DOHH2 (cell line): ENCODE results near the gene SPATA21.
"Not testable (repeated sequence)": the region's sequence is repeated elsewhere in the genome, so short reads cannot be mapped to it uniquely, and the experiment has no call there.

ENCODE experiments used
- H3F3A ChIP-seq: fragments of 200-600 bp; sonication (generic), shearing (Covaris generic); 2 replicates; pipeline ENCODE4 v1.6.0; 2016; ENCODE audit warnings: antibody characterized with exemption, mild to moderate bottlenecking; ENCODE audit not compliant: control insufficient read depth, insufficient read depth
- H3K27ac ChIP-seq: fragments of 200-600 bp; sonication (generic); 2 replicates; pipeline ENCODE4 v1.5.1; 2014; ENCODE audit warnings: low read depth, mild to moderate bottlenecking, low read length, moderate library complexity
- H3K27me3 ChIP-seq: fragments of 200-600 bp; sonication (generic); 2 replicates; pipeline ENCODE4 v1.6.1; 2014; ENCODE audit warnings: mild to moderate bottlenecking, low read length, mixed read lengths; ENCODE audit not compliant: control insufficient read depth
- H3K36me3 ChIP-seq: fragments of 200-600 bp; sonication (generic); 2 replicates; pipeline ENCODE4 v1.6.1; 2014; ENCODE audit warnings: mild to moderate bottlenecking, low read length, moderate library complexity, mixed read lengths; ENCODE audit not compliant: control insufficient read depth
- H3K4me1 ChIP-seq: fragments of 200-600 bp; sonication (generic); 2 replicates; pipeline ENCODE4 v1.6.1; 2014; ENCODE audit warnings: mild to moderate bottlenecking, low read length, mixed read lengths; ENCODE audit not compliant: control insufficient read depth
- H3K4me2 ChIP-seq: fragments of 200-600 bp; sonication (generic); 2 replicates; pipeline ENCODE4 v1.6.0; 2014; ENCODE audit warnings: mild to moderate bottlenecking, low read length, moderate library complexity
- H3K4me3 ChIP-seq: fragments of 200-600 bp; sonication (generic); 2 replicates; pipeline ENCODE4 v1.5.1; 2014; ENCODE audit warnings: mild to moderate bottlenecking, low read length, mixed read lengths
- H3K79me2 ChIP-seq: fragments of 200-600 bp; sonication (generic); 2 replicates; pipeline ENCODE4 v1.6.1; 2014; ENCODE audit warnings: mild to moderate bottlenecking, low read length, mixed read lengths; ENCODE audit not compliant: control insufficient read depth
- H3K9me2 ChIP-seq: fragments of 200-600 bp; sonication (generic); replicated peaks from 2 replicates; pipeline ENCODE4 v1.6.1; 2014; ENCODE audit warnings: mild to moderate bottlenecking, low read length, mixed read lengths; ENCODE audit not compliant: control insufficient read depth
- H3K9me3 ChIP-seq: fragments of 200-600 bp; sonication (generic); 2 replicates; pipeline ENCODE4 v1.6.1; 2014; ENCODE audit warnings: antibody characterized with exemption, low read length, mixed read lengths; ENCODE audit not compliant: control insufficient read depth, insufficient read depth
- H4K20me1 ChIP-seq: fragments of 200-600 bp; sonication (generic); 2 replicates; pipeline ENCODE4 v1.6.0; 2014; ENCODE audit warnings: low read depth, mild to moderate bottlenecking, antibody characterized with exemption, low read length, moderate library complexity; ENCODE audit not compliant: control insufficient read depth, insufficient read depth
- EZH2phosphoT487 ChIP-seq: fragments of 200-600 bp; sonication (generic); IDR thresholded peaks from 2 replicates; pipeline ENCODE4 v1.6.1; 2017; ENCODE audit warnings: borderline replicate concordance, mild to moderate bottlenecking, antibody characterized with exemption, low read length, moderate library complexity, mixed read lengths
- TF ChIP-seq, protein P1 (sequence below): fragments of 200-600 bp; sonication (generic); IDR thresholded peaks from one replicate; pipeline ENCODE4 v1.5.1; 2014; ENCODE audit warnings: antibody characterized with exemption, mild to moderate bottlenecking, low read depth, low read length; ENCODE audit not compliant: poor library complexity, severe bottlenecking

The SPATA21 gene

DNA sequence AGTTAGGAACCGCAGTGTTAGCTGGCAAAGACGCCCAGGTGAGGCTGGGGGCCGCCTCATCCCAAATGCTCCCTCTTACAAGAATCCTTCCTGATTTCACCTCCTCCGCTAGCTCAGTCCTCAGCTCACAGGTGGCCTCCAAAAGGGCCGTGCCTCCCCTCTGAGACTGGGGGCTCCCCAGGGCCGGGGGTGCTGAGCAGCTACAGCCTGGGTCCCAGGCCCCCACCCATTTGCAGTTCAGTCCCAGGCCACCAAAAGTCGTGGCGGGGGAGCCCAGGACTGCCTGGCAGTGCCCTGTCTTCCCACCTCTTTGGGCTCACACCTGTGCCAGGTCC is 47.2 kb upstream of the SPATA21 start:
- Histone ChIP-seq H3K79me2 (no peaks in the 10 kb centered on the region), H3K4me1 (no peaks in the 10 kb centered on the region), H3K9me3 (no peaks in the 10 kb centered on the region), H3K27me3 (no peaks in the 10 kb centered on the region), H3K27ac (no peak overlapping the region), H3F3A (no peaks in the 10 kb centered on the region), H3K4me3 (no peak overlapping the region), H3K36me3 (no peaks in the 10 kb centered on the region), H4K20me1 (no peaks in the 10 kb centered on the region), H3K9me2 (no peaks in the 10 kb centered on the region), H3K4me2 (no peak overlapping the region)
- TF ChIP-seq, protein P1, sequence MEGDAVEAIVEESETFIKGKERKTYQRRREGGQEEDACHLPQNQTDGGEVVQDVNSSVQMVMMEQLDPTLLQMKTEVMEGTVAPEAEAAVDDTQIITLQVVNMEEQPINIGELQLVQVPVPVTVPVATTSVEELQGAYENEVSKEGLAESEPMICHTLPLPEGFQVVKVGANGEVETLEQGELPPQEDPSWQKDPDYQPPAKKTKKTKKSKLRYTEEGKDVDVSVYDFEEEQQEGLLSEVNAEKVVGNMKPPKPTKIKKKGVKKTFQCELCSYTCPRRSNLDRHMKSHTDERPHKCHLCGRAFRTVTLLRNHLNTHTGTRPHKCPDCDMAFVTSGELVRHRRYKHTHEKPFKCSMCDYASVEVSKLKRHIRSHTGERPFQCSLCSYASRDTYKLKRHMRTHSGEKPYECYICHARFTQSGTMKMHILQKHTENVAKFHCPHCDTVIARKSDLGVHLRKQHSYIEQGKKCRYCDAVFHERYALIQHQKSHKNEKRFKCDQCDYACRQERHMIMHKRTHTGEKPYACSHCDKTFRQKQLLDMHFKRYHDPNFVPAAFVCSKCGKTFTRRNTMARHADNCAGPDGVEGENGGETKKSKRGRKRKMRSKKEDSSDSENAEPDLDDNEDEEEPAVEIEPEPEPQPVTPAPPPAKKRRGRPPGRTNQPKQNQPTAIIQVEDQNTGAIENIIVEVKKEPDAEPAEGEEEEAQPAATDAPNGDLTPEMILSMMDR = no peak
- no peak for TF ChIP-seq EZH2phosphoT487

DNA sequence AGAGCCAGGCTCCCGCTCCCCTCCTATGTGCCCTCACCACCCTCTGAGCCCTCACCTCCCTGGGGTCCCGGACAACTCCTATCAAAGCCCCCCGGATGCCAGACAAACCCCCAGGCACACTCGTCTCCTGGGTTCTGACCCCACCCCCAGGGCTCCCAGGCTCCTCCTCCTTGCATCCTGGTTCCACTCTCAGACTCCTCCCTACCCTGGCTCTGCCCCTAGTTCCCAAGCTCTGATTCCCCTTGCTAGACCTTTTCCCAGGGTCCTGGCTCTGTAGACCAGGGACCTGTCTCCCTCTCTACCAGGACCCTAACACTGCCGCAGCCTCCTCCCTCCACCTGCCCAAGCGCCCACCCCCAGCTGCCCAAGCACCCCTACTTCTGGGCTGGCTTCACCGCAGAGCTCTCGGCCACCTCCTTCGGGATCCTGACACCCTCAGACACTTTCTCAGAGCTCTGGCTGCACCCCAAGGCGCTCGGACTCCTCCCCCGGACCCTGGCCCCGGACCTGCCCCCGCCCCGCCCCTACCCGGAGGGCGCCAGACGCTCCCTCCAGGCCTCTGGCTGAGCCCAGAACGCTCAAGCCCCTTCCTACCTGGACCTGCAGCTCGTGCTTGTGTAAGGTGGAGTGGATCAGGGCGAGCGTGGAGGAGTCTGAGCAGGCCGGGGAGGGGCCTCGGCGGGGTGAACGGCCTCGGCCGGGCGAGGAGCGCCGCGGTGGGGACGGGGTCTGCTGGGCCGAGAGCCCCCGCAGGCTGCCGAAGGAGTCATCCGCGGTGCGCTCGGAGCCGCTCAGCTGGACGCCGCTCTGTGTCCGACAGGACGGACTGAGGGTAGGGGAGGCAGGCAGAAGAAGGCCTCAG is 46.6 kb upstream of the SPATA21 start:
- H3K36me3 ChIP-seq, H3K9me3 ChIP-seq, H3K4me1 ChIP-seq, H3K4me2 ChIP-seq, H3K4me3 ChIP-seq, H3K79me2 ChIP-seq, H3K9me2 ChIP-seq, H3K27me3 ChIP-seq, H3K27ac ChIP-seq, H3F3A ChIP-seq, H4K20me1 ChIP-seq: not testable (repeated sequence)

DNA sequence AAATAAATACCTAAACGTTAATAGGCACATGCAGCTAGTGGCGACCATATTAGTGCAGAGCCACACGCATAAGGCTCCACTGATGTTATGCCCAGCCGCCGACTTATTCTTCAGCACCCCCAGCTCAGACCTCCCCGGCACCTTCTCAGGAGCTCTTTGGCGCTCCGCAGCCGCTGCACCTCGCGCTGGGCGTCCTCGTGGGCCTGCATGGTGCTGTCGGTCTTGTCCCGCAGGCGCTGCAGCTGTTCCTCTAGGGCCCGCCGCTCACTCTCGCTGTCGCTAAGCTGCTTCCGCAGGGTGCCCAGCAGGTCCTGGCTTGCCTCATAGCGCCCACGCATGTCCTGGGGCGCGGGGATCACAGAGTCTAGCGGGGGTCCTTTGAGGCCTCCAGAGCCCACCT is 45.9 kb upstream of the SPATA21 start:
- not testable (repeated sequence) for H3K36me3 ChIP-seq

DNA sequence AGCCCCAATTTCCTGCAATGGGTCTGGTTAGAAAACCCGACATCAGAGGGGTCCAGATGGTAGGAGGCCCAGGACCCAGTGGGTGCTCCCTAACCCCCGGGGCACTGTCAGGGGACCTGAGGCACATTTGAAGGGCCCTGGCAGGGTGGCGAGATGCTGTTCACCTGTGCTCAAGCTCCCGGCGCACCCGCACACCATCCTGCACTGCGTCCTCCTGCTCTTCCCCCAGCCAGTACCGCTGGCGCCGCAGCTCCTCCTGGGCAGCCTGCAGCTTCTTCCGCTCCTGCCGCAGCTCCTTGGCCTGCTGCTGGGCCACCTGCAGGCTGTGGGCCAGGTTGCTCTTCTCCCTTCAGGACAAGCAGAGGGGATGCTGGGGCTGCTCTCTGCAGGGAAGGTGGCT is 40.9 kb upstream of the SPATA21 start:
- H4K20me1 ChIP-seq = no peaks in the 10 kb centered on the region
- H3K27me3 ChIP-seq = no peaks in the 10 kb centered on the region
- H3K9me3 ChIP-seq = no peaks in the 10 kb centered on the region
- no peaks in the 10 kb centered on the region for H3F3A ChIP-seq
- H3K9me2 ChIP-seq = no peaks in the 10 kb centered on the region
- H3K4me2 ChIP-seq = no peak overlapping the region
- no peak overlapping the region for H3K4me3 ChIP-seq
- H3K27ac ChIP-seq = no peak overlapping the region
- no peaks in the 10 kb centered on the region for H3K79me2 ChIP-seq
- H3K4me1 ChIP-seq = no peaks in the 10 kb centered on the region
- no peaks in the 10 kb centered on the region for H3K36me3 ChIP-seq
- TF ChIP-seq, protein P1 = no peak
- no peak for TF ChIP-seq EZH2phosphoT487

More for the DNA sequence above, 45.9 kb upstream of the SPATA21 start:
- not testable (repeated sequence) for H4K20me1 ChIP-seq, H3K4me2 ChIP-seq, H3K27me3 ChIP-seq, H3K4me1 ChIP-seq, H3K79me2 ChIP-seq, H3F3A ChIP-seq, H3K9me3 ChIP-seq, H3K27ac ChIP-seq, H3K9me2 ChIP-seq, H3K4me3 ChIP-seq

DNA sequence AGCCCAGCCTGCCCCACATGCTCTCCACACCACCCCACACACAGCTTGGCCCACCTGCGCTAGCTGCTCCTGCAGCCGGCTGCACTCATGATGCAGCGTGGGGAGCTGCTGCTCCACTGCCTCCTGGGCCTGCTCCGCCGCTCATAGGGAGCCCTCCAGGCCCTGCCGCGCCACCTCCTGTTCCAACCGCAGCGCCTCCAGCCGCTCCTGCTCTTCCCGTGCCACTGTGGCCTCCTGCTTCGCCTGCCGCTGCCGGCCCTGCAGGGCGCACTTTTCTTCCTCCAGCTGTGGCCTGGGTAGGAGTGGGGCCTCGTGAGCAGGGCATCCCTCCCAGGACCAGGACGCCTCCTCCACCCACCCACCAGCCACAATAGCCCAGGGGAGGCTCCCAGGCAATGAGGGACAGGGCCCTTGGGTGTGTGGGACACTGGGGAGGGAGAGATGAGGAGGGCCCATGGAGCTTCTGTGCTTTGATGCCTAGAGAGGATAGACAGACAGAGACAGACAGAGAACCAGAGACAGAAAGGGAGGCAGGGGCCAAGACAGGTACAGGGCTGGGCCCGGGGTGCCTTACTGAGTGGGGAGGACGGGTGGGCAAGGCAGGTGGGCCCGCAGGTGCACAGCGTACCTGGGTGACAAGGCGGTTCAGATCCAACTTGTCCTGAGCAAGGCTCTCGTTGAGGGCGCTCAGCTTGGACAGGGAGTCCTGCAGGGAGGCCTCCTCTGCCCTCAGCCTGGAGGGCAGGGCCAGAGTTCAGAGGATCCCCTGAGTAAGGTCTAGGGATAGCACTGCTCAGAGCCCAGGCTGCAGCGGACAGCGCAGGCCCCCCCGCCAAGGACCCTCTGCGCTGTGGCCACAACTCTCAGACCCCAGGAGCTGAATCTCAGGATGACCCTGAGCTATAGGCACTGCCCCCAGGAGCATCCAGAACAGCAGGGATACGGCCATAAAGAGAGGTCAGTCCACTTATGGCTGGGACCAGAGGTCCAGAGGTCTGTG is 38.8 kb upstream of the SPATA21 start:
- H3K9me2 ChIP-seq, H3K4me1 ChIP-seq, H3K4me2 ChIP-seq, H3K4me3 ChIP-seq, H3K36me3 ChIP-seq, H4K20me1 ChIP-seq, H3K9me3 ChIP-seq, H3K79me2 ChIP-seq, H3F3A ChIP-seq, H3K27me3 ChIP-seq, H3K27ac ChIP-seq: not testable (repeated sequence)
